GM18951 (cell line): ENCODE results near the gene NRP2.

ENCODE experiments used
- POLR2A ChIP-seq: IDR thresholded peaks from 4 replicates; pipeline ENCODE4 v1.6.1; 2011; ENCODE audit warnings: mild to moderate bottlenecking; ENCODE audit not compliant: insufficient read length, insufficient read depth; ENCODE audit errors: extremely low read depth
- in situ Hi-C: fragments of 300-500 bp; cut with MboI; formaldehyde crosslinking; loops from one replicate; pipeline ENCODE4 v1.12.0; 2022; ENCODE audit warnings: low sequenced_read_pairs, mixed read lengths, inconsistent platforms; ENCODE audit not compliant: unreplicated experiment

NRP2 gene

GRCh38 chr2:205768815-205769494, 86.7 kb downstream of the NRP2 start:
- no peak for TF ChIP-seq POLR2A
- in situ Hi-C loops, result no loop called here

GRCh38 chr2:205769495-205769850, 87.2 kb downstream of the NRP2 start:
- no peak for TF ChIP-seq POLR2A
- in situ Hi-C loops, result no loop called here

- in situ Hi-C loops, result no loop called here
- TF ChIP-seq POLR2A, result no peak
These were observed 87.6 kb downstream of the NRP2 start for GRCh38 chr2:205769879-205770278.

- in situ Hi-C loops, result no loop called here
- TF ChIP-seq POLR2A, result no peak
These were observed 88.3 kb downstream of the NRP2 start for GRCh38 chr2:205770577-205770976.

- TF ChIP-seq POLR2A, result no peak
- in situ Hi-C loops, result no loop called here
These were observed 88.7 kb downstream of the NRP2 start for GRCh38 chr2:205771031-205771430.

- no peak for TF ChIP-seq POLR2A
- in situ Hi-C loops, result no loop called here
These were observed 89.4 kb downstream of the NRP2 start for GRCh38 chr2:205771666-205772065.

GRCh38 chr2:205772983-205773382, 90.7 kb downstream of the NRP2 start:
- in situ Hi-C loops, result no loop called here
- TF ChIP-seq POLR2A, result no peak

GRCh38 chr2:205773989-205774388, 91.7 kb downstream of the NRP2 start:
- no peak for TF ChIP-seq POLR2A
- in situ Hi-C loops, result no loop called here

GRCh38 chr2:205775097-205775877, 93.0 kb downstream of the NRP2 start:
- no peak for TF ChIP-seq POLR2A
- in situ Hi-C loops, result no loop called here

GRCh38 chr2:205776139-205776538, 93.8 kb downstream of the NRP2 start:
- no peak for TF ChIP-seq POLR2A
- in situ Hi-C loops, result no loop called here

GRCh38 chr2:205776720-205777119, 94.4 kb downstream of the NRP2 start:
- TF ChIP-seq POLR2A, result no peak
- in situ Hi-C loops, result no loop called here

GRCh38 chr2:205778356-205778755, 96.1 kb downstream of the NRP2 start:
- in situ Hi-C loops, result no loop called here

GRCh38 chr2:205780645-205781044, 98.3 kb downstream of the NRP2 start:
- in situ Hi-C loops, result no loop called here

More at GRCh38 chr2:205778356-205778755, 96.1 kb downstream of the NRP2 start:
- no peak for TF ChIP-seq POLR2A

More at GRCh38 chr2:205780645-205781044, 98.3 kb downstream of the NRP2 start:
- no peak for TF ChIP-seq POLR2A
